ENCODE data around the gene PSMB9.

The PSMB9 gene

DNA sequence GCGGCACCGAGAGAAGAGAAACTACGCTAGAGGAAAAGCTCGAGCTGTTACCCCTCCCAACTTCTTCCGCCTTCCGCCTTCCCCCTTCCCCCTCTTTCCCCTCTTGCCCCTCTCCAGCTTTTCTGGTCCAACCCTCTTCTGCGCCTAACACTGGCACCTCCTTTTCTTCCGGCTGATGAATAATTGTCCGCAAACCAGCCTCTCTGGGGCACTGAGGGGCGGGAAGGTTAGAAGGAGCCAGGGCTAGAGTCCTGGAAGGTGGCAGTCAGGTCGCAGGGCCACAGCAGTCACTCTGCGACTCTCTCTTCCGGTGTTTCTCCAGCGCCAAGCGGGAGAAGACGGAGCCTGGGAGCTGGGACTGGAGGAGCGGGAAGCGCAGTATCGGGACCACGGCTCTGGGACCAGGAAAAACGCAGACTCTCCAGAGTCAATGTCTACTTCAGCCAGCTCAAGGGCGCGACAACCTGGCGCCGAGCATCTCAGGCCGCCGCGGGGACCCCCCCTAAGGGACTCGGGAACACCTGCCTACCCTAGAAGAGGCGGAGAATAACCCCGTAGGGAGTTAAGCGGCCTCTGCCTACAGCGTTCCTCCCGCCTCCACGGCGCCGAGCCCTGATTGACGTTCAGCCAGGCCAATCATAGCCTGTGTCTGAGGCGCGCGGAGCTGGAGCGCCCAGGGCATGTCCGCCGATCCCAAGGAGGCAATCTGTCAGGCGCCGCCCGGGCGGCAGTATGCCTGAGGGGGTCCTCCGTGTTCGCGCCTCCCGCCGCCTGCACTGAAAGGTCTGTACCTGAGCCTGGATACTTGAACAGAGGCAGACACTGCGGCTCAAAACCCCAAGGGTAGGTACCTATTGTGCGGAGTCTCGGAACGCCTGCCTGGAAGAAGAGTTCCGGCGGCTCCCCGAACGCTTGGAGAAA, 40.4 kb downstream of the PSMB9 start:
- no peaks in the 10 kb centered on the region for H3K27me3 ChIP-seq
- H3K9me3 ChIP-seq: no peaks in the 10 kb centered on the region
- no peaks in the 10 kb centered on the region for H3K36me3 ChIP-seq
- peak overlapping the region; percentile 78 to 82 for H3K27ac ChIP-seq
- peaks cover 0 to 17% (median 8%) of the 10 kb centered on the region in 4 donors for H3K4me1 ChIP-seq
- peak; percentile 91 to 95 for DNase-seq
- peak overlapping the region; percentile 61 to 68 for H3K4me3 ChIP-seq
- TF ChIP-seq, protein P1, sequence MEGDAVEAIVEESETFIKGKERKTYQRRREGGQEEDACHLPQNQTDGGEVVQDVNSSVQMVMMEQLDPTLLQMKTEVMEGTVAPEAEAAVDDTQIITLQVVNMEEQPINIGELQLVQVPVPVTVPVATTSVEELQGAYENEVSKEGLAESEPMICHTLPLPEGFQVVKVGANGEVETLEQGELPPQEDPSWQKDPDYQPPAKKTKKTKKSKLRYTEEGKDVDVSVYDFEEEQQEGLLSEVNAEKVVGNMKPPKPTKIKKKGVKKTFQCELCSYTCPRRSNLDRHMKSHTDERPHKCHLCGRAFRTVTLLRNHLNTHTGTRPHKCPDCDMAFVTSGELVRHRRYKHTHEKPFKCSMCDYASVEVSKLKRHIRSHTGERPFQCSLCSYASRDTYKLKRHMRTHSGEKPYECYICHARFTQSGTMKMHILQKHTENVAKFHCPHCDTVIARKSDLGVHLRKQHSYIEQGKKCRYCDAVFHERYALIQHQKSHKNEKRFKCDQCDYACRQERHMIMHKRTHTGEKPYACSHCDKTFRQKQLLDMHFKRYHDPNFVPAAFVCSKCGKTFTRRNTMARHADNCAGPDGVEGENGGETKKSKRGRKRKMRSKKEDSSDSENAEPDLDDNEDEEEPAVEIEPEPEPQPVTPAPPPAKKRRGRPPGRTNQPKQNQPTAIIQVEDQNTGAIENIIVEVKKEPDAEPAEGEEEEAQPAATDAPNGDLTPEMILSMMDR (IDR thresholded peaks at IDR 0.05): peak in 1 of 2 experiments; percentile 7
- intact Hi-C loops (cut with DNase I; ENCODE audit: low total_unique reads): loop anchor here (5.0 kb wide), 1 partner anchor 308 kb away; the partner anchor contains the start of genes HSD17B8, RXRB and SLC39A7

DNA sequence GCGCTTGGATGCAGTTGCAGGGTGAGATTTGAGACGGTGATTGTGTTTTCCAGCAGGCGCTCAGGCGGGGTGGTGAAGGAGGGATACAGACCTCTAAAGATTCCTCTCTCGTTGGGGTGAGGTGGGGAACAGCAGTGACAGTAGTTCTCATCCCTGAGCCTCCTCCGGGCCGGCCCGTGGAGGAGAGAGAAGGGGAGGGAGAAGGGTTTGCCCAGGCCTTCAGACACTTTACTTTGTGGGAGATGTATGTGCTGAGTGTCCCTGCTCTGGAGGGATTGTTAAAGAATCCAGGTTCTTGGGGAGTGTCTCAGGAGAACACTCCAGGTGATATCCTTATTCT, 41.0 kb downstream of the PSMB9 start:
- H3K4me1 ChIP-seq: peaks cover 0 to 17% (median 8%) of the 10 kb centered on the region in 4 donors
- H3K27ac ChIP-seq: peak overlapping the region; percentile 78 to 82

DNA sequence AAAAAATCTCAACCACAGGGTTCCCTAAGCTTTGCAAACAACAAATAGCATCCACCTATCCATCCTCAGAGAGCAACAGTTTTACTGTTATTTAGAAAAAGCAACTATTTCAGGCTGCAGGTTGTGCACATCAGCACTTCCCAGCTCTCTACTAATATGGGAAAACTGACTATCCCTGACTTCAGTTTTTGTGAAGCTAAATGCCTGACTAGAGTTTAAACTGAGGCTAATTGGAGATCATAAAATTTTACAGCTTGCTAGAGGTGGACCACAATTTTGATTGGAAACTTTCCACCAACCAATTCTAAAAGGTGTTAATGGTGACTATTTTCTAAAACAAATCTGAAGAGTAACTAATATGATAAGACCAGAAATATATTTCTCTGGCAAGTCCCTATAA, 50.0 kb downstream of the PSMB9 start:
- no peak overlapping the region for H3K4me3 ChIP-seq
- peaks cover 0 to 9% (median 0%) of the 10 kb centered on the region in 3 donors for H3K36me3 ChIP-seq
- intact Hi-C loops (cut with DNase I; ENCODE audit: low total_unique reads): no loop called here
- TF ChIP-seq, protein P1 (IDR thresholded peaks at IDR 0.05): no peak
- H3K27me3 ChIP-seq: peaks cover 0 to 22% of the 10 kb centered on the region in 2 donors
- H3K27ac ChIP-seq: no peak overlapping the region
- no peaks in the 10 kb centered on the region for H3K4me1 ChIP-seq
- H3K9me3 ChIP-seq: no peaks in the 10 kb centered on the region
- DNase-seq: no peak

More for the DNA sequence above, 41.0 kb downstream of the PSMB9 start:
- peak overlapping the region; percentile 61 to 68 for H3K4me3 ChIP-seq
- H3K9me3 ChIP-seq: no peaks in the 10 kb centered on the region
- TF ChIP-seq, protein P1 (IDR thresholded peaks at IDR 0.05): no peak
- no peak for DNase-seq
- intact Hi-C loops (cut with DNase I; ENCODE audit: low total_unique reads): loop anchor here (5.0 kb wide), 1 partner anchor 307 kb away; the partner anchor contains the start of genes HSD17B8, RXRB and SLC39A7
- no peaks in the 10 kb centered on the region for H3K27me3 ChIP-seq
- H3K36me3 ChIP-seq: no peaks in the 10 kb centered on the region

DNA sequence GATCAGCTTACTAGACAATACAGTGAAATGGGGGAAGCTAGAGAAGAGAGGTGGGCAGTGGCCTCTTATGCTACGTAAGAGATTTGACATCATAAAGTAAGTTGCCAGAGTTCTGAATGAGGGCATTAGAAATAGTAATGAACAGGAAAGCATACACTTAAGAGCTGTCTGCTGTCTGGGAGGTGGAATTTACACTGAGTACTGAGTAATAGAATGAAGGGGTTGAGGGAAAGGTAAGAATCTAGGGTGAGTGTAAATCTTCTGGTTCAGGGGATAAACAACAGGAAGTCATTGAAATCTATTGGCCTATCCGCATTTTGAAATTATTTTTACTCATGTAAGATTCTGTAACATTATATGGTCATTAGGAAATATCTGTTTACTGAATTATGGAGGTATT, 51.1 kb downstream of the PSMB9 start:
- Histone ChIP-seq H3K27me3 (peaks cover 0 to 24% of the 10 kb centered on the region in 2 donors), H3K4me1 (no peaks in the 10 kb centered on the region), H3K9me3 (no peaks in the 10 kb centered on the region), H3K27ac (no peak overlapping the region), H3K4me3 (no peak overlapping the region), H3K36me3 (peaks cover 0 to 9% (median 0%) of the 10 kb centered on the region in 3 donors)
- intact Hi-C loops (cut with DNase I; ENCODE audit: low total_unique reads): no loop called here
- TF ChIP-seq, protein P1 (IDR thresholded peaks at IDR 0.05): no peak
- no peak for DNase-seq

DNA sequence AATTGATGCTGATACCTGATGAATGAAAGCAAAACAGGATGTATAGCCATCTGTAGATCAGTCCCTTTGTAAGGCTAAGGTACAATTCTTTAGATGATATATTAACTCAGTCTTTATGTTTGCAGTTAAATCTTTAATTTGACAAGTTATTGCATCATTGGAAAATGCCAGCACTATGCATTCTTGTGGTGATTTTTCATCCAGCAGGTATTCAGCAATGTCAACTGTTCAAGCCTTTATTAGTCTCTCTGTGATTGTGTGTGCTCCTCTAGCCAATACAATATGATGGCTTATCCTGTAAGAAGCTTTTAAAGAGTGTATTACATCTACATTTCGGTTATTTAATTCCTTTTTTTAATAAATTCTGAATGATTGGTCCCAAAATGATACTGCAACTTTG, 52.5 kb downstream of the PSMB9 start:
- H3K4me3 ChIP-seq: no peak overlapping the region
- H3K27ac ChIP-seq: no peak overlapping the region
- no peak for DNase-seq
- H3K27me3 ChIP-seq: peaks cover 0 to 24% of the 10 kb centered on the region in 2 donors
- H3K4me1 ChIP-seq: no peaks in the 10 kb centered on the region
- no peaks in the 10 kb centered on the region for H3K9me3 ChIP-seq
- H3K36me3 ChIP-seq: peaks cover 0 to 2% (median 0%) of the 10 kb centered on the region in 3 donors
- intact Hi-C loops (cut with DNase I; ENCODE audit: low total_unique reads): no loop called here
- TF ChIP-seq, protein P1 (IDR thresholded peaks at IDR 0.05): no peak
